ENCODE measurements around the gene EBLN2.

The EBLN2 gene

GRCh38 chr3:73061416-73061815, at the start of gene EBLN2:
Gene EBLN2, plus strand, starts transcription at chr3:73061659. Its CDS starts 423 bp downstream, at chr3:73062082.
- no peak for DNase-seq

- DNase-seq: no peak
Measured at GRCh38 chr3:73018298-73018697, 43.2 kb upstream of the EBLN2 start.

GRCh38 chr3:73018790-73019441, 42.5 kb upstream of the EBLN2 start:
- DNase-seq: no peak

- DNase-seq: no peak
Measured at GRCh38 chr3:73021301-73021835, 40.1 kb upstream of the EBLN2 start.

- DNase-seq: no peak
Measured at GRCh38 chr3:73024836-73025235, 36.6 kb upstream of the EBLN2 start.

GRCh38 chr3:73026111-73026759, 35.2 kb upstream of the EBLN2 start:
- DNase-seq: no peak

- no peak for DNase-seq
Measured at GRCh38 chr3:73026760-73027113, 34.7 kb upstream of the EBLN2 start.

- DNase-seq: no peak
Measured at GRCh38 chr3:73028803-73029202, 32.7 kb upstream of the EBLN2 start.

GRCh38 chr3:73029321-73029796, 32.1 kb upstream of the EBLN2 start:
- DNase-seq: peak in 1 of 2 experiments; percentile 19

- no peak for DNase-seq
Measured at GRCh38 chr3:73030073-73030597, 31.3 kb upstream of the EBLN2 start.

GRCh38 chr3:73031573-73032103, 29.8 kb upstream of the EBLN2 start:
- DNase-seq: no peak

GRCh38 chr3:73036694-73037591, 24.5 kb upstream of the EBLN2 start:
- no peak for DNase-seq

GRCh38 chr3:73041537-73041936, 19.9 kb upstream of the EBLN2 start:
- DNase-seq: no peak

GRCh38 chr3:73043414-73043813, 18.0 kb upstream of the EBLN2 start:
- DNase-seq: no peak

GRCh38 chr3:73045391-73045790, 16.1 kb upstream of the EBLN2 start:
- no peak for DNase-seq

GRCh38 chr3:73046195-73046594, 15.3 kb upstream of the EBLN2 start:
- DNase-seq: no peak

- no peak for DNase-seq
Measured at GRCh38 chr3:73049319-73049718, 12.1 kb upstream of the EBLN2 start.

- DNase-seq: no peak
Measured at GRCh38 chr3:73052857-73053256, 8.6 kb upstream of the EBLN2 start.

- DNase-seq: no peak
Measured at GRCh38 chr3:73055583-73055982, 5.9 kb upstream of the EBLN2 start.

- DNase-seq: peak in 1 of 2 experiments; percentile 38
Measured at GRCh38 chr3:73056014-73056844, 5.2 kb upstream of the EBLN2 start.

GRCh38 chr3:73056845-73057150, 4.7 kb upstream of the EBLN2 start:
- no peak for DNase-seq

- no peak for DNase-seq
Measured at GRCh38 chr3:73060302-73060723, 1.1 kb upstream of the EBLN2 start.
